NCI-H128 (cell line): Measurements from ENCODE around the gene CDC73.
"Not testable (repeated sequence)": the region's sequence is repeated elsewhere in the genome, so short reads cannot be mapped to it uniquely, and the experiment has no call there.

ENCODE experiments used
- DNase-seq: peaks from one replicate; lab custom pipeline; 2025; ENCODE audit not compliant: unreplicated experiment; lab: John Stamatoyannopoulos, UW

Gene CDC73

GRCh38 chr1:193283016-193283415 lies 161.2 kb downstream of the CDC73 start:
- no peak for DNase-seq

- DNase-seq: no peak
Observed at GRCh38 chr1:193284219-193284618, 162.4 kb downstream of the CDC73 start.

- DNase-seq: no peak
Observed at GRCh38 chr1:193285641-193286040, 163.8 kb downstream of the CDC73 start.

GRCh38 chr1:193288548-193289080 lies 166.8 kb downstream of the CDC73 start:
- DNase-seq: not testable (repeated sequence)

- DNase-seq: no peak
Observed at GRCh38 chr1:193293726-193294125, 171.9 kb downstream of the CDC73 start.

- no peak for DNase-seq
Observed at GRCh38 chr1:193299038-193299437, 177.2 kb downstream of the CDC73 start.

- DNase-seq: no peak
Observed at GRCh38 chr1:193301746-193302145, 179.9 kb downstream of the CDC73 start.

- no peak for DNase-seq
Observed at GRCh38 chr1:193303849-193304248, 182.0 kb downstream of the CDC73 start.
